GM21529 (cell line): ENCODE measurements around the gene XPR1.

Source experiments
- ATAC-seq: cut with Tn5 transposase; IDR thresholded peaks from one replicate; pipeline ENCODE4 v1.9.1; 2021; ENCODE audit not compliant: unreplicated experiment

The XPR1 gene

DNA sequence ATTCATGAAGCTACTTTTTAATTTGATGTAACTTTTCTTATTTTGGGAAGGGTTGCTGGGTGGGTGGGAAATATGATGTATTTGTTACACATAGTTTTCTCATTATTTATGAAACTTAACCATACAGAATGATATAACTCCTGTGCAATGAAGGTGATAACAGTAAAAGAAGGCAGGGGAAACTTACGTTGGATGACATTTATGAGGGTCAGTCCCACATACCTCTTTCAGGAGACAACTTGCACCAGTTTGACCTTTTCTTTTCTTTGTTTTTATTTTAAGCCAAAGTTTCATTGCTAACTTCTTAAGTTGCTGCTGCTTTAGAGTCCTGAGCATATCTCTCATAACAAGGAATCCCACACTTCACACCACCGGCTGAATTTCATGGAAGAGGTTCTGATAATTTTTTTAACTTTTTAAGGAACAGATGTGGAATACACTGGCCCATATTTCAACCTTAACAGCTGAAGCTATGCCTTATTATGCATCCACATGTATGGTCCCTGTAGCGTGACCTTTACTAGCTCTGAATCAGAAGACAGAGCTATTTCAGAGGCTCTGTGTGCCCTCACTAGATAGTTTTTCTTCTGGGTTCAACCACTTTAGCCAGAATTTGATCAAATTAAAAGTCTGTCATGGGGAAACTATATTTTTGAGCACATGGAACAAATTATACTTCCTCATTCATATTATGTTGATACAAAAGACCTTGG, 252.9 kb downstream of the XPR1 start:
- no peak for ATAC-seq

- ATAC-seq, result no peak
These were observed 254.5 kb downstream of the XPR1 start for GRCh38 chr1:180886338-180886737.

- ATAC-seq, result no peak
These were observed 256.0 kb downstream of the XPR1 start for GRCh38 chr1:180887841-180888240.

DNA sequence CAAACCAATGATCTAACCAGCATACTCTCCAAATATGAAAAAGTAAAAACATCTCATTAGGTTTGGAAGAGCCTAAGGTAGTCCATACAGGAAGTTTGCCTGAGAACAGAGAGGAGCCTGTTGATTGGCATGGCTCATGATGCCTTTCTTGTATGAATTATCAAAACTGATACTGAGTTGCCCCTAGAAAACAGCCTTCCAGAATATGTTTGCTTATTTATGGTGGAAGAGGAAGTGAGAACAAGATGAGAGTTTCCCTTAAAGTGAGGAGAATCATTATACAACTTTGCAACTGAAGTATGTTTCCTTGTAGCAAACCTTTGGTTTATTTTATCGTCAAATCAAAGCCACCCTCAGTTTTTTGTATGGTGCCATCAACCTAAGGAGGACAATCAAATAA, 257.0 kb downstream of the XPR1 start:
- ATAC-seq, result peak; percentile 88

- ATAC-seq, result no peak
These were observed 257.5 kb downstream of the XPR1 start for GRCh38 chr1:180889325-180889724.

DNA sequence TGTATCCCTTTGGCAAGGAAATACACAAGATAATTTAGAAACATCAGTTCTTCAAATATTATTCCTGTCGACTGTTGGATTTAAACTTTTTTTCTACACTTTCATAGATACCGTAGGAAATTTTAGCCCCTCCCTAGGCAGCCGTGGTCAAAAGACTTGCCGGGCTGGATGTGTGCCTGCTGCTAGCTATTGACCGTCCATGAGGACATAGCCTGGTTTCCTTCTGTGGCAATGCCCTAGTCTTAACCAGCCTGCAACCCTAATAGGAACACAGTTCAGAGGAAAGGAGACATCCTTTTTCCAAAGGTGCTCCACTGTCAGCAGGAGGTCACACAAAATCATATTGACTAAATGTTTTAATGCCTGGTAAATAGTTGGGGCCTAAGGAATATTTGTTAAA, 260.4 kb downstream of the XPR1 start:
- ATAC-seq, result no peak

- no peak for ATAC-seq
These were observed 260.9 kb downstream of the XPR1 start for GRCh38 chr1:180892675-180893074.

DNA sequence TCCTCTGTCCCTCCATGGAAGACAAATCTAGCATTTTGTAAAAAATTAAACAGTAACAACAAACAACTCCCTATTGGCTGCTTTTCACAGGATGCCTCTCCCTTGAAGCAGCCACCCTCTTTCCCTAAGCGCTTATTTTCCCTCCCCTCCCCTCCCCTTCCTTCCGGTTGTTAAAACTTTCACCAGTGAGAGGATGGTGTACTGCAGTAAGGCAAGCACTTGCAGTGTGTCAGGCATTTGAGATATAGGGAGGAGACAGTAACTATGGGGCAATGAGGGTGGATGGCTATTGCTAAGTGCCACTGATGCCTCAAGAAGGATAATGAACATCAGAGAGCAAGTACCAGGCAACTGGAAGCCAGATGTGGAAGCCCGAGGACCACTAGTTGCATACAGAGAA, 261.8 kb downstream of the XPR1 start:
- ATAC-seq, result no peak

GRCh38 chr1:180896161-180896560, 264.3 kb downstream of the XPR1 start:
- no peak for ATAC-seq

- no peak for ATAC-seq
These were observed 266.8 kb downstream of the XPR1 start for GRCh38 chr1:180898441-180899219.

GRCh38 chr1:180899262-180899661, 267.4 kb downstream of the XPR1 start:
- ATAC-seq, result no peak

DNA sequence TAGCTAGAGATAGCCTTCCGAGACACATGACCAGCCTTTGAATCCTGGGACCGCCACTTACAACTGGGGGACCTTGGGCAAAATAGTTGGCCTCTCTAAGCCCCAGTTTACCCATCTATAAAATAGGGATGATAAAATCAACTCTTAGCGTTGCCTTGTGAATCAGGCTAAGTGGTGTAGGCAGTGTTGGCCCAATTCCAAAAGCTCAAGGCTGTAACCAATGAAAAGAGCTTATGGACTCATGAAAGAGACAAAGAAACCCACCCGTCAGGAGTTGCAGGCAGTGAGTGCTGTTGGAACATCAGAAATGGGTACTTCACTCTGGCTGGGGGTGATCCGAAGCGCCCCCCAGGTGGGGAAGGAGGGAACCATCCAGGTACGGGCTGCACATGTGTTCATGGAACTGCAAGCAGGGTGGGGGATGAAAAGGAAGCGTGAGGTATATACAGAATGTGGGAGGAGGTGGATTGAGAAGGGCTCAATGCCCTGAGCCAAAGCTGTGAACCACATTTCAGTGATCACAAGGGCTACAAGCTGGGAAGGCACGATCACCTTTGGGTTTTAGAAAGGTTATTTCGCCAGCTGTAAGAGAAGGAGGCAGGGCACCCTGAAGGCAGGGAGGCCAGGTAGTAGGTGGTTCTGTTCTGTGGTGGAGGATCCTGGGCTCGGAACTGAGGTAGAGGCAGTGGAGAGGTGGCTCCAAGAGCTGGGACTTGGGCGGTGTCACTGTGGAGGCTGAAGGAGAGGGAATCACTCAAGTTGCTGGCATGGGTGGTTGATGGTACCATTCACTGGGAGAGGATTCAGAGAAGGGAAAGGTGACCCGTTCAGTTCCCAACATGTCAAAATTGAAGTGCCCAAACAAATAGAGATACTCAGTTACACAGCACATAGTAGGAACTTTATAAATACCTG, 269.5 kb downstream of the XPR1 start:
- ATAC-seq, result no peak

- no peak for ATAC-seq
These were observed 270.7 kb downstream of the XPR1 start for GRCh38 chr1:180902541-180902940.

GRCh38 chr1:180905927-180906326, 274.1 kb downstream of the XPR1 start:
- no peak for ATAC-seq

DNA sequence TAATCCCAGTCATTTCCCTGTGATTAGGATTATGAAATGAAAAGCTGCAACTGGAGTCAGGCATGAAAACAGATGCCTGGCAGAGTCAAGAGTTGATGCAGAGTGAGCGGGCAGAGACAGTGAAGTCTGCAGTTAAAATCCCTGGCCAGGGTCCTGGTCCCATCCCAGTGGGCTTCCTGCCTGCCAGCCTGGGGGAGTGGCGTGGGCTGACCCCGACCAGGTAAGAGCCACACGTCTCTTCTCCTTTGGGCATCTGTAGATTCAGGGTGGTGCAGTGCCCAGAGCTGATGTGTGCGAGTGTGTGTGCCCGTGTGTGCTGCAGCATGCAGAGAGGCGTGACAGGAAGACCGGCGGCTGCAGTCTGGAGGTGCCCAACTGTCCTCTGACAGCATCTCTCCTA, 274.7 kb downstream of the XPR1 start:
- ATAC-seq, result no peak

DNA sequence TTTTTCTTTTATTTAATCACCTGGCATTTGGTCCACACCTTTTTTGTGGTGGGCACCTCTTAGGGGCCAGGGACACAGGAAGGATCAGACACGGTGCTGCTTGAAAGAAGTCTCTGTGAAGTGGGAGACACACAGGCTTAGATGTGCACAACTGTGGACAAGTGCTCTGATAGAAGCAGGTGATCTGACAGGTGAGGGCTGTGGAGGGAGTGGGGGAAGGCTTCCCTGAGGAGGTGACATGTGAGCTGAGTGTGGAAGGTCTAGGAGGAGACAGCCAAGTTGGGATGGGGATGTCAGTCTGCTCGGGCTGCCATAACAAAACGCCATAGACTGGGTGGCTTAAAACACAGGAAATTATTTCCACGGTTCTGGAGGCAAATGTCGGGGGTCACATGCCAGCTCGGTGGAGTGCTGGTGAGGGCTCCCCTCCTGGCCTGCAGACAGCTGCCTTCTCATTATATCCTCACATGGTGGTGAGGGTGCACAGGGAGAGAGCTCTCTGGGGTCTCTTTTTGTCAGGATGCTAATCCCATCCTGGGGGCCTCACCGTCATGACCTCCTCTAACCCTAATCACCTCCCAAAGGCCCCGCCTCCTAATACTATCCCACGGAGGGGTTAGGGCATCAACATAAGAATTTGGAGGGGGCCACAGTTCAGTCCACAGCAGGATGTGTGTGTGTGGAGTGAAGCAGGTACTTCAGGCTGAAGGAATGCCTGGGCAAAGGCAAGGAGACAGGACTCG, 275.7 kb downstream of the XPR1 start:
- no peak for ATAC-seq

DNA sequence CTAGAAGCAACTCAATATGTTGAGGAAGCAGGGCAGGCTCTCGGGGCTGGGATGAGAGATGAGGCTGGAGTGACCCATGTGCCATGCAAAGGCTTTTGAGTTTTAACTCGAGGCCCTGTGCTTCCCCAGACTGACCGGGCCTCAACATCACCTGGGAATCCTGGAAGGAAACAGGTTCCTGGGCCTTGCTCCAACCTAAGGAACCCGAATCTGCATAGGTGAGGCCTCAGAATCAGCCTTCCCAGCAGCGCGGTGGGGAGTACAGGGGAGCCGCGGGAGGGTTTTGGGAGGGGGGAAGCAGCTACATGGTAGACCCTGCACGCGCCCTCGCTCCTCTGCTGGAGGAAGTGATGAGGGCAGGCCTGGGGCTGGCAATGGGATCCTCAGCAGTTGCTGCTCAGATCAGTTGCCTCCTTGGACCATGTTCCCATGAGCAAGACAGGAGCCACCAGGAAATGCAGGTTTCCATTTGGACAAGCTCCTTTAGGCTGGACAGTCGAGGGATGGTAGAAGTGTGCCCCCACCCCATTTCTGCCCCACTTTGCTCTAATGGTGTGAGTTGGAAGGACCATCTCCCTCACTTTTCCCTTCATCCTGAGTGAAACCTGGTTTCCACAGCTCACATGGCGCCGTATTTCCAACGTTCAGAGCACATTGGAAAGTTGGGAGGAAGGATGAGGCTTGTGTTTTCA, 276.4 kb downstream of the XPR1 start:
- no peak for ATAC-seq

GRCh38 chr1:180909005-180909414, 277.2 kb downstream of the XPR1 start:
- ATAC-seq, result peak; percentile 36

DNA sequence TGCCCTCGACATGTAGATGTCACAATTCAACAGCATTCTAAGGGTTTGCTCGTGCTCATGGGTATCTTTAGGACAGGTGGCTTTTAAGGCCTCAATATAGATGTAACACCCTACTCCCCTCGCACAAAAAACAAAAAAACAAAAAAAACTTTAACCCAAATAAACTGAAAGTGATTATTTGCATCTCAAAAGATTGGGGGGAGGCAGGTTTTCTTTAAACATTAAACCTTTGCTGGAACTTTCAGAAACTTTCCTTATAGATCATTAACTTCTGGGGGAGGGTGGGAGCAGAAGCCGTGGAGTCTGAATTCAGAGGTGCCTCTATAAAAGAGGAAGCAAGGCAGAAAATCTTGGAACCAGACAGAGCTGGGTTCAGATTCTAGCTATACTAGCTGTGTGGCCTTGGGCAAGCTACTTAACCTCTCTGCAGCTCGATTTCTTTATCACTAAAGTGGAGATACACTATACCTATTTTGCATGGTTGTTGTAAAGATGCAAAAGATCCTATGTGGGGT, 277.7 kb downstream of the XPR1 start:
- peak; percentile 54 for ATAC-seq

GRCh38 chr1:180911640-180912191, 279.9 kb downstream of the XPR1 start:
- ATAC-seq, result no peak
